Gastroesophageal sphincter (tissue), 3 donors: ENCODE results near the gene GNG8.

Experiments
- EP300 ChIP-seq: sonication (generic); formaldehyde crosslinking; IDR thresholded peaks from one replicate; pipeline ENCODE4 v1.6.1; 2017; ENCODE audit warnings: antibody characterized with exemption, mild to moderate bottlenecking
- POLR2A ChIP-seq, 2 donors: fragments of 450-650 bp; IDR thresholded peaks; one replicate each; pipeline ENCODE4 v1.6.1; 2017; ENCODE audit warnings: antibody characterized with exemption in 2 of 2, mild to moderate bottlenecking in 2 of 2, moderate library complexity in 1 of 2
- POLR2AphosphoS5 ChIP-seq: sonication (generic); formaldehyde crosslinking; IDR thresholded peaks from one replicate; pipeline ENCODE4 v1.6.1; 2017; ENCODE audit warnings: antibody characterized with exemption
- TF ChIP-seq, protein P1 (sequence below), 4 experiments: fragments of 200-600 bp in 2 of 4; fragments of 450-650 bp in 2 of 4; sonication (generic) in 1 of 4; IDR thresholded peaks; one replicate each; pipeline ENCODE4 v1.5.1; 2017 to 2019; ENCODE audit warnings: antibody characterized with exemption in 4 of 4, mild to moderate bottlenecking in 2 of 4, moderate library complexity in 2 of 4

DNA sequence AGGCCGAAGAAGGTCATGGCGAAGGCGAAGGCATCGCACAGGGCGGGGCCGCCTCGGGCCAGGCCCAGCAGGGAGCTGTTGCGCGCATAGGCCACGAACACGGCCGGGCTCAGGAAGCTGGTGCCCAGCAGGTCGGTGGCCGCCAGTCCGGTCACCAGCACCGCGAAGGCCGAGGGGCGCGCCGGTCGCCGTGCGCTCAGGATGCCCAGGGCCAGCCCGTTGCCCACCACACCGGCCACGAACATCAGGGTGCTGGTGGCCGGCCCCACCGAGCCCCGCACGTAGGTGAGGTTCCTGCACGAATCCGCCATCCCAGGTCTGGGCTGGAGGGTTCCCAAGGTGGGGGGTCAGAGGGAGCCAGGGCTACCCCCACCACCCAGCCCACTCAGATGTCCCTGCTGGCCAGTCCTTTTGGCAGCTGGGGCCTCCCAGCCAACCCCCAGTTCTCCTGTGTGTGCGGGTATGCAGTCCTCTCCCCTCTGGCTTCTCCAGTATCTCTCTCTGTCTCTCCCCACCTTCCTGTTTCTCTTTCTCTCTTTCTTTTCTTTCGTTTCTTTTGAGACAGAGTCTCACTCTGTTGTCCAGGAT is 12.0 kb downstream of the GNG8 start:
- TF ChIP-seq POLR2A (IDR thresholded peaks at IDR 0.05) (no peak), POLR2AphosphoS5 (no peak), EP300 (no peak)
- TF ChIP-seq, protein P1, sequence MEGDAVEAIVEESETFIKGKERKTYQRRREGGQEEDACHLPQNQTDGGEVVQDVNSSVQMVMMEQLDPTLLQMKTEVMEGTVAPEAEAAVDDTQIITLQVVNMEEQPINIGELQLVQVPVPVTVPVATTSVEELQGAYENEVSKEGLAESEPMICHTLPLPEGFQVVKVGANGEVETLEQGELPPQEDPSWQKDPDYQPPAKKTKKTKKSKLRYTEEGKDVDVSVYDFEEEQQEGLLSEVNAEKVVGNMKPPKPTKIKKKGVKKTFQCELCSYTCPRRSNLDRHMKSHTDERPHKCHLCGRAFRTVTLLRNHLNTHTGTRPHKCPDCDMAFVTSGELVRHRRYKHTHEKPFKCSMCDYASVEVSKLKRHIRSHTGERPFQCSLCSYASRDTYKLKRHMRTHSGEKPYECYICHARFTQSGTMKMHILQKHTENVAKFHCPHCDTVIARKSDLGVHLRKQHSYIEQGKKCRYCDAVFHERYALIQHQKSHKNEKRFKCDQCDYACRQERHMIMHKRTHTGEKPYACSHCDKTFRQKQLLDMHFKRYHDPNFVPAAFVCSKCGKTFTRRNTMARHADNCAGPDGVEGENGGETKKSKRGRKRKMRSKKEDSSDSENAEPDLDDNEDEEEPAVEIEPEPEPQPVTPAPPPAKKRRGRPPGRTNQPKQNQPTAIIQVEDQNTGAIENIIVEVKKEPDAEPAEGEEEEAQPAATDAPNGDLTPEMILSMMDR (IDR thresholded peaks at IDR 0.05): no peak
